HepG2 (cell line): ENCODE results near the gene EDEM3.

Experiments used
- BRF2 ChIP-seq: sonication (generic); formaldehyde crosslinking; IDR thresholded peaks from 2 replicates; pipeline ENCODE4 v1.8.1; 2022; ENCODE audit warnings: mild to moderate bottlenecking, missing genetic modification reagents
- EHMT2 ChIP-seq: fragments of 200-600 bp; sonication (generic); IDR thresholded peaks from 2 replicates; pipeline ENCODE4 v1.7.0; 2017; ENCODE audit warnings: antibody characterized with exemption, low read depth, low read length, borderline replicate concordance
- MED1 ChIP-seq: sonication (generic); formaldehyde crosslinking; IDR thresholded peaks from 2 replicates; pipeline ENCODE4 v1.4.0; 2020; ENCODE audit warnings: missing genetic modification reagents
- MXD4 ChIP-seq: IDR thresholded peaks from 2 replicates; pipeline ENCODE4 v1.6.1; 2016; ENCODE audit warnings: mild to moderate bottlenecking, missing biosample characterization, missing genetic modification reagents
- NKX3-1 ChIP-seq: sonication (generic); formaldehyde crosslinking; IDR thresholded peaks from 2 replicates; pipeline ENCODE4 v1.5.0; 2020; ENCODE audit warnings: missing genetic modification reagents
- NR1H2 ChIP-seq: sonication (generic); formaldehyde crosslinking; IDR thresholded peaks from 2 replicates; pipeline ENCODE4 v1.8.1; 2022; ENCODE audit warnings: low read depth, missing genetic modification reagents, borderline replicate concordance
- PHF8 ChIP-seq: sonication (generic); formaldehyde crosslinking; IDR thresholded peaks from 2 replicates; pipeline ENCODE4 v1.5.0; 2020; ENCODE audit warnings: missing genetic modification reagents
- SOX6 ChIP-seq, 2 experiments: fragments of 450-650 bp in 1 of 2; sonication (generic) in 1 of 2; formaldehyde crosslinking in 1 of 2; IDR thresholded peaks; 2 replicates each; pipeline versions ENCODE4 v1.4.0 to v1.6.1; 2017 to 2020; ENCODE audit warnings: antibody characterized with exemption in 1 of 2, mild to moderate bottlenecking in 1 of 2, missing genetic modification reagents in 1 of 2
- TAF1 ChIP-seq: sonication (generic); formaldehyde crosslinking; IDR thresholded peaks from 2 replicates; pipeline ENCODE4 v1.4.0; 2020; ENCODE audit warnings: missing genetic modification reagents
- ZNF121 ChIP-seq: sonication (generic); formaldehyde crosslinking; IDR thresholded peaks from 2 replicates; pipeline ENCODE4 v1.5.0; 2020; ENCODE audit warnings: mild to moderate bottlenecking, missing genetic modification reagents
- ZNF207 ChIP-seq: fragments of 450-650 bp; IDR thresholded peaks from 2 replicates; pipeline ENCODE4 v1.6.1; 2016; ENCODE audit warnings: antibody characterized with exemption, borderline replicate concordance
- ZSCAN31 ChIP-seq: sonication (generic); formaldehyde crosslinking; IDR thresholded peaks from 2 replicates; pipeline ENCODE4 v1.5.0; 2020; ENCODE audit warnings: low read depth, mild to moderate bottlenecking, missing genetic modification reagents
- TF ChIP-seq, protein P1 (sequence below): sonication (generic); formaldehyde crosslinking; IDR thresholded peaks from 2 replicates; pipeline ENCODE4 v1.5.0; 2020; ENCODE audit warnings: mild to moderate bottlenecking, missing genetic modification reagents, moderate library complexity
- TF ChIP-seq, protein P2 (sequence below): sonication (generic); formaldehyde crosslinking; IDR thresholded peaks from 2 replicates; pipeline ENCODE4 v1.4.0; 2020; ENCODE audit warnings: missing genetic modification reagents

- TF ChIP-seq SOX6 (IDR thresholded peaks at IDR 0.05) (no peak), SOX6 (CRISPR knock-in tag; IDR thresholded peaks at IDR 0.05) (no peak), ZNF207 (no peak), EHMT2 (no peak), NR1H2 (no peak), MED1 (CRISPR knock-in tag) (no peak), BRF2 (CRISPR knock-in tag) (no peak), ZNF121 (CRISPR knock-in tag) (no peak), ZSCAN31 (CRISPR knock-in tag) (no peak), TAF1 (no peak), PHF8 (no peak), MXD4 (CRISPR knock-in tag) (no peak), NKX3-1 (CRISPR knock-in tag) (no peak)
- TF ChIP-seq, protein P1, sequence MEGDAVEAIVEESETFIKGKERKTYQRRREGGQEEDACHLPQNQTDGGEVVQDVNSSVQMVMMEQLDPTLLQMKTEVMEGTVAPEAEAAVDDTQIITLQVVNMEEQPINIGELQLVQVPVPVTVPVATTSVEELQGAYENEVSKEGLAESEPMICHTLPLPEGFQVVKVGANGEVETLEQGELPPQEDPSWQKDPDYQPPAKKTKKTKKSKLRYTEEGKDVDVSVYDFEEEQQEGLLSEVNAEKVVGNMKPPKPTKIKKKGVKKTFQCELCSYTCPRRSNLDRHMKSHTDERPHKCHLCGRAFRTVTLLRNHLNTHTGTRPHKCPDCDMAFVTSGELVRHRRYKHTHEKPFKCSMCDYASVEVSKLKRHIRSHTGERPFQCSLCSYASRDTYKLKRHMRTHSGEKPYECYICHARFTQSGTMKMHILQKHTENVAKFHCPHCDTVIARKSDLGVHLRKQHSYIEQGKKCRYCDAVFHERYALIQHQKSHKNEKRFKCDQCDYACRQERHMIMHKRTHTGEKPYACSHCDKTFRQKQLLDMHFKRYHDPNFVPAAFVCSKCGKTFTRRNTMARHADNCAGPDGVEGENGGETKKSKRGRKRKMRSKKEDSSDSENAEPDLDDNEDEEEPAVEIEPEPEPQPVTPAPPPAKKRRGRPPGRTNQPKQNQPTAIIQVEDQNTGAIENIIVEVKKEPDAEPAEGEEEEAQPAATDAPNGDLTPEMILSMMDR (CRISPR knock-in tag): no peak
- TF ChIP-seq, protein P2, sequence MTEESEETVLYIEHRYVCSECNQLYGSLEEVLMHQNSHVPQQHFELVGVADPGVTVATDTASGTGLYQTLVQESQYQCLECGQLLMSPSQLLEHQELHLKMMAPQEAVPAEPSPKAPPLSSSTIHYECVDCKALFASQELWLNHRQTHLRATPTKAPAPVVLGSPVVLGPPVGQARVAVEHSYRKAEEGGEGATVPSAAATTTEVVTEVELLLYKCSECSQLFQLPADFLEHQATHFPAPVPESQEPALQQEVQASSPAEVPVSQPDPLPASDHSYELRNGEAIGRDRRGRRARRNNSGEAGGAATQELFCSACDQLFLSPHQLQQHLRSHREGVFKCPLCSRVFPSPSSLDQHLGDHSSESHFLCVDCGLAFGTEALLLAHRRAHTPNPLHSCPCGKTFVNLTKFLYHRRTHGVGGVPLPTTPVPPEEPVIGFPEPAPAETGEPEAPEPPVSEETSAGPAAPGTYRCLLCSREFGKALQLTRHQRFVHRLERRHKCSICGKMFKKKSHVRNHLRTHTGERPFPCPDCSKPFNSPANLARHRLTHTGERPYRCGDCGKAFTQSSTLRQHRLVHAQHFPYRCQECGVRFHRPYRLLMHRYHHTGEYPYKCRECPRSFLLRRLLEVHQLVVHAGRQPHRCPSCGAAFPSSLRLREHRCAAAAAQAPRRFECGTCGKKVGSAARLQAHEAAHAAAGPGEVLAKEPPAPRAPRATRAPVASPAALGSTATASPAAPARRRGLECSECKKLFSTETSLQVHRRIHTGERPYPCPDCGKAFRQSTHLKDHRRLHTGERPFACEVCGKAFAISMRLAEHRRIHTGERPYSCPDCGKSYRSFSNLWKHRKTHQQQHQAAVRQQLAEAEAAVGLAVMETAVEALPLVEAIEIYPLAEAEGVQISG (CRISPR knock-in tag): no peak
Measured at GRCh38 chr1:184646178-184646701, 108.4 kb downstream of the EDEM3 start.
